Vagina (tissue), 2 donors: Measurements from ENCODE around the gene SHANK3.

Experiments
- CTCF ChIP-seq, 3 experiments: fragments of 450-650 bp in 2 of 3; fragments of 200-600 bp in 1 of 3; sonication (generic) in 1 of 3; IDR thresholded peaks; one replicate each; pipeline ENCODE4 v1.5.1; 2017 to 2019; ENCODE audit warnings: antibody characterized with exemption in 3 of 3, mild to moderate bottlenecking in 2 of 3, moderate library complexity in 2 of 3
- POLR2A ChIP-seq, 2 donors: fragments of 450-650 bp; IDR thresholded peaks; one replicate each; pipeline ENCODE4 v1.6.1; 2017; ENCODE audit warnings: antibody characterized with exemption in 2 of 2, mild to moderate bottlenecking in 2 of 2, moderate library complexity in 2 of 2

DNA sequence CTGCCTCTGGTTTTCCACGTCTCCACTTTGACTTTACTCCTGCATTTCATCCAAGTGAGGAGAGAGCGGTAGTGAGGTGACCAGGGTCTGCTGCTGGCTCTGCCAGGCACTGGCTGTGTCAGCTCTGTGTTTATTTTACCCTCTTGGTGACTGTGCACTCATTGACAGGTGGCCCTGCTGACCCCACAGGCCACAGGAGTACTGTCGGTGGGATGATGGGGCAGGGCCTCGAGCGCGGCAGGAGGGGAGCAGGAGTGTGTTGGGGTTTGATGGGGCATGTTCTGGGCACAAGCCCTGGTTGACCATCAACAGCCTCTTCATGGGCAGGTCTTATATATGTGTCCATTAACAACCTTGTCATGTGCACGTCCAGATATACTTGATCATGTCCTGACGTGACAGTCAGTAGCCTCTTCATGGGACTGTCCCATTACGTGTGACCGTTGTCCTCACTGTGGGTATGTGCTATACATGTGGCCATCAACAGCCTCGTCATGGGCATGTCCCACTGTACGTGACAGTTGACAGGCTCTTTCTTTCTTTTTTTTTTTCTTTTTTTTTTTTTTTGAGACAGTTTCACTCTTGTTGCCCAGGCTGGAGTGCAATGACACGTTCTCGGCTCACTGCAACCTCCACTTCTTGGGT lies 34.0 kb downstream of the SHANK3 start:
- TF ChIP-seq CTCF (IDR thresholded peaks at IDR 0.05), result no peak
- no peak for TF ChIP-seq POLR2A (IDR thresholded peaks at IDR 0.05)
